GM12878 (cell line): ENCODE results near the gene CCDC184. TPM values are rescaled to one million over a fixed set of nuclear protein-coding genes. Genes with fewer than 3 reads are reported as not detected.
"Not testable (repeated sequence)": the region's sequence is repeated elsewhere in the genome, so short reads cannot be mapped to it uniquely, and the experiment has no call there.

Experiments used
- ATAC-seq: fragments of 200-7000 bp; cut with Tn5 transposase; 3 replicates; pipeline ENCODE4 v1.9.1; 2020; ENCODE audit warnings: mild to moderate bottlenecking, moderate library complexity
- BruUV-seq: library from RNA; stranded (reverse); fragments of 400-500 nt; replicated peaks from 2 replicates; lab custom pipeline; 2021; lab: Mats Ljungman, UMichigan
- CTCF ChIA-PET: fragments of 300-600 bp; sonication (Branson Sonifier 250); formaldehyde crosslinking; extraction: SDS; loops from one replicate; lab custom pipeline; 2021; ENCODE audit warnings: inconsistent platforms; lab: Yijun Ruan, JAX
- POLR2A ChIA-PET: fragments of 350-600 bp; formaldehyde crosslinking; extraction: SDS; loops from one replicate; lab custom pipeline; 2021; ENCODE audit warnings: inconsistent platforms; lab: Charles Lee
- RAD21 ChIA-PET: fragments of 300-600 bp; sonication (Branson Sonifier 250); formaldehyde crosslinking; loops from one replicate; lab custom pipeline; 2023; ENCODE audit warnings: antibody characterized with exemption; ENCODE audit not compliant: unreplicated experiment; lab: Charles Lee
- SMC1A ChIA-PET: fragments of 300-600 bp; sonication (Branson Sonifier 250); formaldehyde crosslinking; loops from one replicate; lab custom pipeline; 2023; ENCODE audit not compliant: unreplicated experiment, uncharacterized antibody; lab: Charles Lee
- DNase-seq: peaks from one replicate; pipeline ENCODE4 v3.0.0-alpha.2; 2011; ENCODE audit warnings: low read depth, low spot score
- FAIRE-seq: peaks from 3 replicates; lab custom pipeline; 2011; peaks lifted over from hg19 to GRCh38; lab: Jason Lieb, UNC
- H2AFZ ChIP-seq: 2 replicates; pipeline ENCODE4 v1.6.0; 2011; ENCODE audit warnings: low read depth, low read length, control low read depth; ENCODE audit not compliant: control insufficient read depth
- H3K27ac ChIP-seq: 2 replicates; pipeline ENCODE4 v1.5.1; 2011; ENCODE audit warnings: control low read depth; ENCODE audit not compliant: control insufficient read depth, insufficient read depth
- H3K27me3 ChIP-seq, 2 experiments: replicated peaks in 1 of 2; 2 replicates each; pipeline versions ENCODE4 v1.6.0 to v1.6.1; 2011; ENCODE audit warnings: low read length in 1 of 2; ENCODE audit not compliant: control insufficient read depth in 2 of 2, insufficient read depth in 2 of 2
- H3K36me3 ChIP-seq, 2 experiments: 2 replicates each; pipeline ENCODE4 v1.5.1; 2011; ENCODE audit warnings: low read length in 1 of 2; ENCODE audit not compliant: control insufficient read depth in 2 of 2, insufficient read depth in 2 of 2
- H3K4me1 ChIP-seq: 2 replicates; pipeline ENCODE4 v1.6.1; 2011; ENCODE audit warnings: mild to moderate bottlenecking, low read length, moderate library complexity, mixed read lengths; ENCODE audit not compliant: control insufficient read depth, insufficient read depth
- H3K4me2 ChIP-seq: 2 replicates; pipeline ENCODE4 v1.6.0; 2011; ENCODE audit warnings: control low read depth; ENCODE audit not compliant: control insufficient read depth, insufficient read depth
- H3K4me3 ChIP-seq: fragments of 200-600 bp; sonication (generic); 2 replicates; pipeline ENCODE4 v1.5.1; 2016
- H3K79me2 ChIP-seq: 2 replicates; pipeline ENCODE4 v1.6.0; 2011; ENCODE audit warnings: low read length; ENCODE audit not compliant: control insufficient read depth, insufficient read depth
- H3K9ac ChIP-seq: 2 replicates; pipeline ENCODE4 v1.8.0; 2011; ENCODE audit warnings: low read length, control low read depth, mixed read lengths; ENCODE audit not compliant: control insufficient read depth, insufficient read depth
- H3K9me3 ChIP-seq: replicated peaks from 3 replicates; pipeline ENCODE4 v1.5.1; 2011; ENCODE audit warnings: mild to moderate bottlenecking, low read length; ENCODE audit not compliant: control insufficient read depth, insufficient read depth
- H4K20me1 ChIP-seq: 2 replicates; pipeline ENCODE4 v1.6.0; 2011; ENCODE audit not compliant: control insufficient read depth, insufficient read depth
- WGBS: methylation state at CpG from one replicate; pipeline ENCODE4 v1.1.6; 2016; ENCODE audit warnings: low lambda C conversion rate; ENCODE audit not compliant: insufficient replicate concordance, insufficient coverage; ENCODE audit errors: missing lambda C conversion rate; 5-methylcytosine and 5-hydroxymethylcytosine counted together
- in situ Hi-C: fragments of 300-500 bp; cut with MboI; formaldehyde crosslinking; loops from 9 replicates; pipeline ENCODE4 v1.14.3; 2018; ENCODE audit warnings: mixed read lengths
- intact Hi-C: fragments of 100-400 bp; cut with micrococcal nuclease; formaldehyde crosslinking; loops from one replicate; pipeline ENCODE4 v1.14.2; 2022; ENCODE audit not compliant: unreplicated experiment
- polyA plus RNA-seq, 11 experiments: library from polyadenylated mRNA; depleted of rRNA in 4 of 11; unstranded in 6 of 11; stranded (reverse) in 5 of 11; fragments of >200 nt; fragmentation: Nextera tagmentation in 4 of 11; fragmentation: Illumina TruSeq in 1 of 11; extraction: Ambion mirVana in 4 of 11; extraction: Trizol in 1 of 11; gene quantifications; 1 replicate in 1 of 11; 2 replicates in 10 of 11; pipeline versions ENCODE4 v1.2.1 to v1.2.3, GENCODE V29; 2011 to 2016; ENCODE audit warnings: inconsistent platforms in 2 of 11, missing spikeins in 2 of 11, low read depth in 1 of 11
- total RNA-seq, 4 experiments: library from RNA; depleted of rRNA in 3 of 4; stranded (reverse); fragments of >200 nt in 3 of 4; fragmentation: Illumina TruSeq in 1 of 4; extraction: Trizol in 1 of 4; gene quantifications; 2 replicates each; pipeline versions ENCODE4 v1.2.1 to v1.2.3, GENCODE V29; 2013 to 2021

Gene CCDC184
- total and polyA plus RNA-seq, 10 of the 15 experiments (the other 5 are each of a cell fraction or from before 2014, with no cell fraction given): not detected

DNA sequence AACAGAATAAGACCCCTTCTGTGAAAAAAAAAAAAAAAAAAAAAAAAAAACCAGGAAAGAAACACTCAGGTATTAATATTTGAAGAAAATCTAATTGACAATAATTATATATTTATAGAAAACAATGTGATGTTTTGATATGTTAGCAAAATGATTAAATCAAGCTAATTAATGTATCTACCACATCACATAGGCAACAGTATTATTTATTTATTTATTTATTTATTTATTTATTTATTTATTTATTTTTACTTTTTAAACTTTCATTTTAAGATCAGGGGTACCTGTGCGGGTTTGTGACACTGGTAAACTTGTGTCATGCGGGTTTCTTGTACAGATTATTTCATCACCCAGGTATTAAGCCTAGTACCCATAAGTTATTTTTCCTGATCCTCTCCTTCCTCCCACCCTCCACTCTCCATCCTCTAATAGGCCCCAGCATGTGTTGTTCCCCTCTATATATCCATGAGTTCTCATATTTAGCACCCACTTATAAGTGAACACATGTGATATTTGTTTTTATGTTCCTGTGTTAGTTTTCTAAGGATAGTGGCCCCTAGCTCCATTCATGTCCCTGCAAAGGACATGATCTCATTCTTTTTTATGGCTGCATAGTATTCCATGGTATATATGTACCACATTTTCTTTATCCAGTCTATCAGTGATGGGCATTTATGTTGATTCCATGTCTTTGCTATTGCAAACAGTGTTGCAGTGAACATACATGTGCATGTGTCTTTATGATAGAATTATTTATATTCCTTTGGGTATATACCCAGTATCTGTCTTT, 47.9 kb downstream of the CCDC184 start:
- H4K20me1 ChIP-seq, H3K36me3 ChIP-seq, H3K27me3 ChIP-seq, H3K9me3 ChIP-seq, H3K9ac ChIP-seq, intact Hi-C loops, H3K4me2 ChIP-seq, RAD21 ChIA-PET, H2AFZ ChIP-seq, H3K27ac ChIP-seq, H3K79me2 ChIP-seq, H3K4me1 ChIP-seq, FAIRE-seq, SMC1A ChIA-PET, in situ Hi-C loops, ATAC-seq, H3K4me3 ChIP-seq, DNase-seq, POLR2A ChIA-PET, BruUV-seq: not testable (repeated sequence)
- CTCF ChIA-PET: interaction anchor here (0.6 kb wide), 1 partner anchor 280 kb away, joined by 3 read pairs; no protein-coding TSS in a partner anchor
- 97% methylated on average over 2 of the region's 2 CpGs for WGBS

Other genes with a start within 250 kb of the CCDC184 start
- gene TMEM106C, start 220.0 kb upstream of the CCDC184 start, total RNA-seq (2014; rRNA removed): 106 TPM in 2 replicates
- gene TMEM106C, start 220.0 kb upstream of the CCDC184 start, total RNA-seq (2014; rRNA removed; fragmentation: Illumina TruSeq; extraction: Trizol): 97.4 and 101 TPM in 2 replicates
- 90.2 and 93.1 TPM in 2 replicates for gene TMEM106C, start 220.0 kb upstream of the CCDC184 start, total RNA-seq (2021)
- gene TMEM106C, start 220.0 kb upstream of the CCDC184 start, polyA plus RNA-seq (2011; rRNA removed): 215 and 280 TPM in 2 replicates
- 142 and 144 TPM in 2 replicates for gene TMEM106C, start 220.0 kb upstream of the CCDC184 start, polyA plus RNA-seq (2014; fragmentation: Illumina TruSeq; extraction: Trizol)
- gene TMEM106C, start 220.0 kb upstream of the CCDC184 start, polyA plus RNA-seq (2014; fragmentation: Nextera tagmentation; extraction: Ambion mirVana): 100 to 1,000 TPM; 190 to 236 TPM
- gene TMEM106C, start 220.0 kb upstream of the CCDC184 start, polyA plus RNA-seq (2014; rRNA removed): 114 and 130 TPM in 2 replicates
- gene TMEM106C, start 220.0 kb upstream of the CCDC184 start, polyA plus RNA-seq (2016; fragmentation: Nextera tagmentation; extraction: Ambion mirVana): 100 to 1,000 TPM; 177 to 179 TPM
- 0.27 and 0.28 TPM in 2 replicates for gene COL2A1, start 179.2 kb upstream of the CCDC184 start, total RNA-seq (2014; rRNA removed)
- gene COL2A1, start 179.2 kb upstream of the CCDC184 start, total RNA-seq (2014; rRNA removed; fragmentation: Illumina TruSeq; extraction: Trizol): 0.09 and 0.13 TPM in 2 replicates
- 0.66 and 0.67 TPM in 2 replicates for gene COL2A1, start 179.2 kb upstream of the CCDC184 start, total RNA-seq (2021)
- not detected in 2 replicates for gene COL2A1, start 179.2 kb upstream of the CCDC184 start, polyA plus RNA-seq (2011; rRNA removed)
- gene COL2A1, start 179.2 kb upstream of the CCDC184 start, polyA plus RNA-seq (2014; fragmentation: Illumina TruSeq; extraction: Trizol): 0.12 and 0.25 TPM in 2 replicates
- gene COL2A1, start 179.2 kb upstream of the CCDC184 start, polyA plus RNA-seq (2014; fragmentation: Nextera tagmentation; extraction: Ambion mirVana): under 1 TPM; 0.06 to 0.09 TPM
- gene COL2A1, start 179.2 kb upstream of the CCDC184 start, polyA plus RNA-seq (2014; rRNA removed): 0.33 and 0.65 TPM in 2 replicates
- gene COL2A1, start 179.2 kb upstream of the CCDC184 start, polyA plus RNA-seq (2016; fragmentation: Nextera tagmentation; extraction: Ambion mirVana): under 1 TPM; 0.19 TPM
- gene SENP1, start 77.6 kb upstream of the CCDC184 start, total RNA-seq (2014; rRNA removed): 30.0 and 35.9 TPM in 2 replicates
- 36.1 and 41.1 TPM in 2 replicates for gene SENP1, start 77.6 kb upstream of the CCDC184 start, total RNA-seq (2014; rRNA removed; fragmentation: Illumina TruSeq; extraction: Trizol)
- gene SENP1, start 77.6 kb upstream of the CCDC184 start, total RNA-seq (2021): 28.2 and 29.4 TPM in 2 replicates
- 52.4 and 54.4 TPM in 2 replicates for gene SENP1, start 77.6 kb upstream of the CCDC184 start, polyA plus RNA-seq (2011; rRNA removed)
- 34.8 and 39.8 TPM in 2 replicates for gene SENP1, start 77.6 kb upstream of the CCDC184 start, polyA plus RNA-seq (2014; fragmentation: Illumina TruSeq; extraction: Trizol)
- 10 to 100 TPM in 1 of 2 experiments, 1 to 10 TPM in 1; 8.1 to 12.5 TPM for gene SENP1, start 77.6 kb upstream of the CCDC184 start, polyA plus RNA-seq (2014; fragmentation: Nextera tagmentation; extraction: Ambion mirVana)
- gene SENP1, start 77.6 kb upstream of the CCDC184 start, polyA plus RNA-seq (2014; rRNA removed): 17.3 and 21.2 TPM in 2 replicates
- gene SENP1, start 77.6 kb upstream of the CCDC184 start, polyA plus RNA-seq (2016; fragmentation: Nextera tagmentation; extraction: Ambion mirVana): 10 to 100 TPM; 21.4 to 23.9 TPM
- gene PFKM, start 64.3 kb upstream of the CCDC184 start, total RNA-seq (2014; rRNA removed): 59.6 and 62.8 TPM in 2 replicates
- 55.4 and 56.6 TPM in 2 replicates for gene PFKM, start 64.3 kb upstream of the CCDC184 start, total RNA-seq (2014; rRNA removed; fragmentation: Illumina TruSeq; extraction: Trizol)
- gene PFKM, start 64.3 kb upstream of the CCDC184 start, total RNA-seq (2021): 77.5 and 80.0 TPM in 2 replicates
- gene PFKM, start 64.3 kb upstream of the CCDC184 start, polyA plus RNA-seq (2011; rRNA removed): 52.7 and 65.0 TPM in 2 replicates
- gene PFKM, start 64.3 kb upstream of the CCDC184 start, polyA plus RNA-seq (2014; fragmentation: Illumina TruSeq; extraction: Trizol): 54.1 and 57.9 TPM in 2 replicates
- 10 to 100 TPM; 27.6 to 39.0 TPM for gene PFKM, start 64.3 kb upstream of the CCDC184 start, polyA plus RNA-seq (2014; fragmentation: Nextera tagmentation; extraction: Ambion mirVana)
- 55.3 and 58.6 TPM in 2 replicates for gene PFKM, start 64.3 kb upstream of the CCDC184 start, polyA plus RNA-seq (2014; rRNA removed)
- gene PFKM, start 64.3 kb upstream of the CCDC184 start, polyA plus RNA-seq (2016; fragmentation: Nextera tagmentation; extraction: Ambion mirVana): 10 to 100 TPM; 54.5 to 56.2 TPM
- gene ASB8, start 26.1 kb upstream of the CCDC184 start, total RNA-seq (2014; rRNA removed): 28.8 and 38.5 TPM in 2 replicates
- gene ASB8, start 26.1 kb upstream of the CCDC184 start, total RNA-seq (2014; rRNA removed; fragmentation: Illumina TruSeq; extraction: Trizol): 22.8 and 23.7 TPM in 2 replicates
- gene ASB8, start 26.1 kb upstream of the CCDC184 start, total RNA-seq (2021): 28.7 and 29.3 TPM in 2 replicates
- 45.5 and 48.0 TPM in 2 replicates for gene ASB8, start 26.1 kb upstream of the CCDC184 start, polyA plus RNA-seq (2011; rRNA removed)
- 28.1 and 29.2 TPM in 2 replicates for gene ASB8, start 26.1 kb upstream of the CCDC184 start, polyA plus RNA-seq (2014; fragmentation: Illumina TruSeq; extraction: Trizol)
- gene ASB8, start 26.1 kb upstream of the CCDC184 start, polyA plus RNA-seq (2014; fragmentation: Nextera tagmentation; extraction: Ambion mirVana): 10 to 100 TPM; 28.3 to 30.3 TPM
- gene ASB8, start 26.1 kb upstream of the CCDC184 start, polyA plus RNA-seq (2014; rRNA removed): 21.2 and 25.1 TPM in 2 replicates
- 10 to 100 TPM; 30.2 to 32.4 TPM for gene ASB8, start 26.1 kb upstream of the CCDC184 start, polyA plus RNA-seq (2016; fragmentation: Nextera tagmentation; extraction: Ambion mirVana)
- not detected in 2 replicates for gene OR10AD1, start 19.6 kb downstream of the CCDC184 start, total RNA-seq (2014; rRNA removed)
- gene OR10AD1, start 19.6 kb downstream of the CCDC184 start, total RNA-seq (2014; rRNA removed; fragmentation: Illumina TruSeq; extraction: Trizol): not detected in 2 replicates
- not detected in 2 replicates for gene OR10AD1, start 19.6 kb downstream of the CCDC184 start, total RNA-seq (2021)
- gene OR10AD1, start 19.6 kb downstream of the CCDC184 start, polyA plus RNA-seq (2011; rRNA removed): not detected in 2 replicates
- gene OR10AD1, start 19.6 kb downstream of the CCDC184 start, polyA plus RNA-seq (2014; fragmentation: Illumina TruSeq; extraction: Trizol): not detected in 2 replicates
- gene OR10AD1, start 19.6 kb downstream of the CCDC184 start, polyA plus RNA-seq (2014; fragmentation: Nextera tagmentation; extraction: Ambion mirVana): under 1 TPM in 1 of 2 experiments, not detected in 1; 0.04 TPM
- gene OR10AD1, start 19.6 kb downstream of the CCDC184 start, polyA plus RNA-seq (2014; rRNA removed): not detected in 2 replicates
- under 1 TPM in 1 of 2 experiments, not detected in 1; 0.12 TPM for gene OR10AD1, start 19.6 kb downstream of the CCDC184 start, polyA plus RNA-seq (2016; fragmentation: Nextera tagmentation; extraction: Ambion mirVana)
- 9.0 and 10.0 TPM in 2 replicates for gene ZNF641, start 167.3 kb downstream of the CCDC184 start, total RNA-seq (2014; rRNA removed)
- gene ZNF641, start 167.3 kb downstream of the CCDC184 start, total RNA-seq (2014; rRNA removed; fragmentation: Illumina TruSeq; extraction: Trizol): 9.4 and 10.3 TPM in 2 replicates
- gene ZNF641, start 167.3 kb downstream of the CCDC184 start, total RNA-seq (2021): 8.1 and 10.3 TPM in 2 replicates
- gene ZNF641, start 167.3 kb downstream of the CCDC184 start, polyA plus RNA-seq (2011; rRNA removed): 7.3 and 10.8 TPM in 2 replicates
- 7.1 and 9.4 TPM in 2 replicates for gene ZNF641, start 167.3 kb downstream of the CCDC184 start, polyA plus RNA-seq (2014; fragmentation: Illumina TruSeq; extraction: Trizol)
- 1 to 10 TPM; 1.1 to 1.4 TPM for gene ZNF641, start 167.3 kb downstream of the CCDC184 start, polyA plus RNA-seq (2014; fragmentation: Nextera tagmentation; extraction: Ambion mirVana)
- 5.6 and 5.8 TPM in 2 replicates for gene ZNF641, start 167.3 kb downstream of the CCDC184 start, polyA plus RNA-seq (2014; rRNA removed)
- gene ZNF641, start 167.3 kb downstream of the CCDC184 start, polyA plus RNA-seq (2016; fragmentation: Nextera tagmentation; extraction: Ambion mirVana): 1 to 10 TPM; 3.5 to 4.8 TPM